HG02678 (cell line): ENCODE measurements around the gene LIN7A.
A peak's percentile ranks its signal among the peaks of the same experiment; 100 is the strongest.

Experiments
- ATAC-seq: cut with Tn5 transposase; IDR thresholded peaks from one replicate; pipeline ENCODE4 v1.9.1; 2021; ENCODE audit warnings: mild to moderate bottlenecking, moderate library complexity; ENCODE audit not compliant: unreplicated experiment

LIN7A gene, protein sequence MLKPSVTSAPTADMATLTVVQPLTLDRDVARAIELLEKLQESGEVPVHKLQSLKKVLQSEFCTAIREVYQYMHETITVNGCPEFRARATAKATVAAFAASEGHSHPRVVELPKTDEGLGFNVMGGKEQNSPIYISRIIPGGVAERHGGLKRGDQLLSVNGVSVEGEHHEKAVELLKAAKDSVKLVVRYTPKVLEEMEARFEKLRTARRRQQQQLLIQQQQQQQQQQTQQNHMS

DNA sequence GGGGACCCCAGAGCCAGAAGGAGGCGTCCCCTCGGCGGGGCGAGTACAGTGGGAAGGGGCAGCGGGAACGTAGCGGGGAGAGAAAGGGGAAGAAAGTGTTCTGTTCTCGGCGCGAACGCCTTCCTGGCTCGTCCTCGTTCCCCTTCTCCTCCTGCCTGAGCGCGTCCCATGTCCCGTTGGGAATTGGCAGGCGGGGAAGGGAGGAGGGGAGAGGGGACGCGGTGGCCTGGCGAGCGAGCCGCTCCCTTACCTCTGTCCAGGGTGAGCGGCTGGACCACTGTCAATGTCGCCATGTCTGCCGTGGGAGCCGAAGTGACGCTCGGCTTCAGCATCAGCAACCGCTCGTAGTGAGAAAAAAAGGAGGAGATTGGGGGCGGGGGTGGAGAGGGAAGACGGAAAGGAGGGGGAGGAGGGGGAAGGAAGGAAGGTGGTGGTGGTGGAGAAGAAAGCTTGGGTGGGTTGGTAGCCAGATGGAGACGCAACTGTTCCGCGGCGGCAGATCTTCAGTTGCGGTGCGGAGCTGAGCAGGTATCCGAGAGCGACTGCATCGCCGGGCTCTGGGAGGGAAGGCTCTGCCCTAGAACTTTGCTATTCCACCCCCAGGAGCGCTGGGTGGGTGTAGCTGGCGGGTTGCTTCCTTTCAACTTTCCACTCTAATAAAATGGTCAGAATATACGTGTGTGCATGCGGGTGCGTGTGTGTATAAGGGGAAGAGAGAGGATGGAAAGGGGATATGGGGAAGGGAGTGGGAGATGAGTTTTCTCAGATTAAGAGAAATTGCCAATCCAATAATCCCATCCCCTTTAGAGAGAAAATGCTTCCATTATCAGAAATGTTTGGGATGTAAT, at the start of gene LIN7A:
Gene LIN7A, minus strand, starts transcription at position 544 of the 848 bp plus-strand sequence. Its CDS starts 212 bp downstream, at position 332.
- ATAC-seq, result peak; percentile 21

- ATAC-seq, result no peak
Observed at GRCh38 chr12:80986224-80986623, 48.5 kb upstream of the LIN7A start.

DNA sequence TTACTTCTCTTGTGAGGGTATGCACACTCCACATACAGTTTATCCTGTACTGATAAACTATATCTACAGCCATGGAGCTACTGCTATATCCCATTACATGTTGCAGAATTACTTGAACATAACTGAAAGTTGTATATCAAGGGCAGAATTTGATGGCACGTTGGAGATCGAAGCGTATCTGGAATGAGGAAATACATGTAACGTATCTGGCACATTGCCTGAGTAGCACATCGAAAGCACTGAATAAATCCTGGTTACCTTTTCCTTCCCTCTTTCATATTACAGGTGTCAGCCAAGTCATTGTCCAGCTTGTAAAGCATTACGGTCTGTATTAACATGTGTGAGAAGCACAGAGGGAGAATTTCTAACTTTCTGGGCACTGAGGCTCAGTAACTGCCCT, 42.1 kb upstream of the LIN7A start:
- ATAC-seq, result no peak

- no peak for ATAC-seq
Observed at GRCh38 chr12:80979251-80979650, 41.5 kb upstream of the LIN7A start.

GRCh38 chr12:80977346-80977745, 39.6 kb upstream of the LIN7A start:
- ATAC-seq, result no peak

GRCh38 chr12:80968326-80968725, 30.6 kb upstream of the LIN7A start:
- no peak for ATAC-seq

GRCh38 chr12:80967565-80967964, 29.8 kb upstream of the LIN7A start:
- ATAC-seq, result no peak

DNA sequence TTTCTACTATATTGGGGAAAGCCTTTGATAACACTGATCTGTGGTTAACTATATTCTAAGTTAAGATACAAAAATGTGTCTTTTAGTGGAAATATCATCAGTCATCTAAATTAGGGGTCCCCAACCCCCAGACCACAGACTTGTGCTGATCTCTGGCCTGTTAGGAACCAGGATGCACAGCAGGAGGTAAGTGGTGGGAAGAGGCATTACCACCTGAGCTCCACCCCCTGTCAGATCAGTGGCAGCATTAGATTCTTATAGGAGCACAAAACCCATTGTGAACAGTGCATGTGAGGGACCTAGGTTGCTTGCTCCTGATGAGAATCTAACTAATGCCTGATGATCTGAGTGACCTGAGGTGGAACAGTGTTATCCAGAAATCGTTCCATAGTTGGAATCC, 28.3 kb upstream of the LIN7A start:
- no peak for ATAC-seq

DNA sequence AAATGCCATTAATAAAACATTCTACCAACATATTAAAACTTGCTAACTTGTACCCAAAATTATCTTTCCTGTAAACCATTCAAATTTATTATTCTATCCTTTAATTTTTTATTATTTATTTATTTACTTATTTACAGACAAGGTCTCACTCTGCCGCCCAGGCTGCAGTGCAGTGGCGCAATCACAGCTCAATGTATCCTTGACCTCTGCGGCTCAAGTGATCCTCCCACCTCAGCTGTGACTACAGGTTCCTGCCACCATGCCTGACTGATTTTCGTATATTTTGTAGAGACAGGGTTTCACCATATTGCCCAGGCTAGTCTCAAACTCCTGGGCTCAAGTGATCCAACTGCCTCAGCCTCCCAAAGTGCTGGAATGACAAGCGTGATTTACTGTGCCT, 20.4 kb upstream of the LIN7A start:
- ATAC-seq, result no peak

GRCh38 chr12:80954857-80955520, 17.3 kb upstream of the LIN7A start:
- no peak for ATAC-seq

- no peak for ATAC-seq
Observed at GRCh38 chr12:80952443-80952842, 14.7 kb upstream of the LIN7A start.

- peak; percentile 52 for ATAC-seq
Observed at GRCh38 chr12:80946591-80946990, 8.9 kb upstream of the LIN7A start.

DNA sequence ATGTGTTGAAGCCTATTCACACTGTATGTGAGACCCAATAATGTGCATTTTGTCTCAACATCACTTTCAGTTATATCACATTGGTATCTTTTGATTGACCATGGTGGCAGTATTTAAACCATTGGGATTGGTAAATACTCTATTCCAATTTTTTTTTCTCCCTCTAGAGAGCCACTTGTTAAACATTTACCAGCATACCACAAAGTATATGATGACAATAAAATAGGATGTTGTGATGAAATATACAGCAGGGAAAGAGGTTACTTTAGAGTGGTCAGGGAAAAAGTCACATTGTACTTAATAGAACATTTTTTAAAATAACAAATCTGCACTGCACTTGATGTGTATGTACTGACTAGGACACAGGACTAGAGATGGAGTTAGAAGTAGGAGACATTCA, 5.6 kb upstream of the LIN7A start:
- no peak for ATAC-seq

DNA sequence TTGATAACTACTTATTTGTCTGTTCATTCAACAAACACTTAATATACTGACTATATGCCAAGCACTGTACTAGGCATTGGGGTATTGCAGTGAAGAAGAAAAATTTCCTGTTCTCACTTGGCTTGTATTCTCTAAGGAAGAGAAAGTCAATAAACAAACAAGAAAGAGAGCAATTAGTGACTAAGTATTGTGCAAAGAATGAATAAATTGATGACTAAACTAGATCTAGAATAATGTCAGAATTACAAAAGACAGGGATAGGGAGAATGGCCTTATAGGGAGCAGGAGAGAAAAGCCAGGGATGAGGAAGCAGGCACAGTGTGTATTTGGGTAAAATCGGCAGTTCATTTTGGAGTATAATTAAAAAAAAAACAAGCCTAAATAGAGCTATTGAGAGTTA, 4.2 kb upstream of the LIN7A start:
- no peak for ATAC-seq

GRCh38 chr12:80939231-80939950, 1.7 kb upstream of the LIN7A start:
- ATAC-seq, result no peak

- peak; percentile 29 for ATAC-seq
Observed at GRCh38 chr12:80938397-80938796, 663 bp upstream of the LIN7A start.

- ATAC-seq, result peak; percentile 51
Observed at GRCh38 chr12:80936642-80937390, 918 bp downstream of the LIN7A start.

- no peak for ATAC-seq
Observed at GRCh38 chr12:80936353-80936641, 1.4 kb downstream of the LIN7A start.

GRCh38 chr12:80935111-80935510, 2.6 kb downstream of the LIN7A start:
- no peak for ATAC-seq

- ATAC-seq, result no peak
Observed at GRCh38 chr12:80925983-80926382, 11.8 kb downstream of the LIN7A start.

- ATAC-seq, result no peak
Observed at GRCh38 chr12:80925237-80925636, 12.5 kb downstream of the LIN7A start.
